Superior temporal gyrus (tissue), 1 donor: ENCODE data around the gene UBE2Q1.

Source experiments
- DNase-seq: peaks from one replicate; pipeline ENCODE4 v3.0.0-alpha.2; 2016; ENCODE audit errors: extremely low spot score

UBE2Q1 gene

DNA sequence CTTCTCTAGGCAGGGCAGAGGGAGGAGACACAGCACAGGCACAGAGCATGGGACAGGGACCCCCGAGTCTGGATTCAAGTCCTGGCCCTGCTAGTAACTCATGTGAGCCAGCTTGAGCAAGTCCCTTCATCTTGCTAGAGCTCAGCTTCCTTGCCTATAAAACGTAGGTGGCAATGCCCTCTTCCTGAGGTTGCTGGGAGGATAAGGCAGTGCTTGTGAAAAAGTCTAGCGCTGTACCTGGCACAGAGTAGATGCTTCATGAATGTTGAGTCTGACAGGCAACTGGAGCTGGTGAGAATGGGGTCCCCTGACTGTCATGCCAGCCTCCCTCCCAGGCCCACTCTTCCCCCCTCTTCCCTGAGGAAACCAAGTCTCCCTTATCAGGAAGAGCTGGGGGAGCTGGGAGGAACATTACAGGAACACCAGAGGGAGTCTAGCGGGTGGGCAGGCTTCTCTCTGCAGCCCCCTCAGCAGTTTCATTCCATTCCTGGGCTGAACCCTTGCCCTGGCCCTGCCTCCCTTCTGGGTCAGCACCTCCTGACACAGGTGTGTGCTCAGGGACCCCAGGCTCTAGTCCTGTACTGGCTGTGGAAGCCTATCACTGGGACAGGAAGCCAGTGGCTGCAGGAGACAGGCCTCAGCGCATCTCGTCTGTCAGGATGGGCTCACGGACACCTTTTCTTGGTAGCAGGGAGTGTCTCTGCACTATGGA lies 19.0 kb upstream of the UBE2Q1 start:
- no peak for DNase-seq

DNA sequence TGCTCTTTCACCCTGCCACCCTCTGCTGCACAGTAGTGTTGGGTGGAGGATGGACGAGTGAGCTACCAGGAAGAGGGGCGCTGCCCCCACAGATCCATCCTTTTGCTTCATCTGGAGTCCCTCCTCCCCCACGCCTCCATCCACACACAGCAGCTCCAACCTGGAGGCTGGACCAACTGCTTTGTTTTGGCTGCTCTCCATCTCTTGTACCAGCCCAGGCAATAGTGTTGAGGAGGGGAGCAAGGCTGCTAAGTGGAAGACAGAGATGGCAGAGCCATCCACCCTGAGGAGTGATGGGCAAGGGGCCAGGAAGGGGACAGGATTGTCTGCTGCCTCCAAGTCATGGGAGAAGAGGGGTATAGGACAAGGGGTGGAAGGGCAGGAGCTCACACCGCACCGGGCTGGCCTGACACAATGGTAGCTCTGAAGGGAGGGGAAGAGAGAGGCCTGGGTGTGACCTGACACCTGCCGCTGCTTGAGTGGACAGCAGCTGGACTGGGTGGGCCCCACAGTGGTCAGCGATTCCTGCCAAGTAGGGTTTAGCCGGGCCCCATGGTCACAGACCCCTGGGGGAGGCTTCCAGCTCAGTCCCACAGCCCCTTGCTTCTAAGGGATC lies 17.6 kb upstream of the UBE2Q1 start:
- no peak for DNase-seq

DNA sequence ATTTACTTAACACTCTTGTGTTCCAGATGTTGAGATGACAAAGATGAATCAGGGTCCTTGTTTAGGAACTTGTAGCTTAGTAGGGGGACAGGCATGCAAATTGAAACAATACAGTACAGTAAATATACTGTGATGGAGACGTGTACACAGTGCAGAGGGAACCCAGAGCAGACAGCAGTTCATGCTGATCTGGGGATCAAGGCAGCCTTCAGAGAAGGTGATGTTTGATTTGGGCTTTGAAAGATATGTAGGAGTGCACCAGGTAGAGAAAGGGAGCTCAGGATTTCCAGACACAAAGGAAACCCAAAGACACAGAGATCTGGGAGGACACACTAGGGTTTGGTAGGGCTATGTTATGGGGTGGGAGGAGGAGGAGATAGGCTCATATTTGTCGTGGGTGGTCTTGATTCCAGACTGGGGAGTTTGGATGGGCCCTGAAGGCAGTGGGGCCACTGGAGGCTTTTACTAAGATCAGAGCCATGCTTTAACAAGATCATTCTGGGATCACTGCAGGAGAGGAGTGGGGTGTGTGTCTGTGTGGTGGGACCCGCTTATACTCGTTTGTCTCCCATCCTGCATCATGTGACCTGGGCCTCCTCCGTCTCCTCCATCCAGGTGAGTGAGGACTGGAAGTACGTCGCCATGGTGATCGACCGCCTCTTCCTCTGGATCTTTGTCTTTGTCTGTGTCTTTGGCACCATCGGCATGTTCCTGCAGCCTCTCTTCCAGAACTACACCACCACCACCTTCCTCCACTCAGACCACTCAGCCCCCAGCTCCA lies 16.9 kb upstream of the UBE2Q1 start:
- no peak for DNase-seq

DNA sequence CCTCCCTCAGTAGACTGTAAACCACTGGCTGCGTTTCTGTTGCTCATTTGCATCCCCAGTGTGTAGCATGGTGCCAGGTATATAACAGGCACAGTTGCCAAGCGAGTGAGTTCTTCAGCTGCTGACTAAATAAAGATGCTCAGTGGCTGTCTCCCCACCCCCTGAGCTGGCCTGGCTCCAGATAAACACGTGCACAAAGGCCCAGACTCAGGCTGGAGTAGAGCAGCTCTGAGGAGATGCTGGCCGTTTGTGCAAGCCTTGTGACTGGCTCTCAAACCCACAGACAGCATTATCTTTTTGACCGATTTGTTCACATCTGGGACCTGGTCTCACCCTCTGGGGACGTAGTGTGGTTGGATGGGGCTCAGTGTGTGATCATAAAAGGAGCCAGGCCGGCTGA lies 16.3 kb upstream of the UBE2Q1 start:
- DNase-seq, result peak; percentile 28

DNA sequence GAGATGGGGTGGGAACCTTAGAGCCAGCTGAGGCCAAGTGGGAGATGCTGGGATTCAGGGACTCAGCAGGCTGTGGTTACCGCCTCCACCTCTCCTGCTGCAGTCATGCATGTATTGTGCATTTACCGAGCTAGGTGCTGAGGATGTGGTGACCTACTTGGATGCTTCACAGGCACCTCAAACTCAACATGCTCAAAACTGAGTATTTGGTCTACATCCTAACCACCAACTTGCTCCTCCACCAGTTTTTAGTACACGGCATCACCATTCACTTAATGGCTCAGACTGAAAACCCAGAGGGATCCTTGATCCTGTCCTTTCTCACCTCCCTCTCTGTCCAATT lies 14.7 kb upstream of the UBE2Q1 start:
- no peak for DNase-seq

DNA sequence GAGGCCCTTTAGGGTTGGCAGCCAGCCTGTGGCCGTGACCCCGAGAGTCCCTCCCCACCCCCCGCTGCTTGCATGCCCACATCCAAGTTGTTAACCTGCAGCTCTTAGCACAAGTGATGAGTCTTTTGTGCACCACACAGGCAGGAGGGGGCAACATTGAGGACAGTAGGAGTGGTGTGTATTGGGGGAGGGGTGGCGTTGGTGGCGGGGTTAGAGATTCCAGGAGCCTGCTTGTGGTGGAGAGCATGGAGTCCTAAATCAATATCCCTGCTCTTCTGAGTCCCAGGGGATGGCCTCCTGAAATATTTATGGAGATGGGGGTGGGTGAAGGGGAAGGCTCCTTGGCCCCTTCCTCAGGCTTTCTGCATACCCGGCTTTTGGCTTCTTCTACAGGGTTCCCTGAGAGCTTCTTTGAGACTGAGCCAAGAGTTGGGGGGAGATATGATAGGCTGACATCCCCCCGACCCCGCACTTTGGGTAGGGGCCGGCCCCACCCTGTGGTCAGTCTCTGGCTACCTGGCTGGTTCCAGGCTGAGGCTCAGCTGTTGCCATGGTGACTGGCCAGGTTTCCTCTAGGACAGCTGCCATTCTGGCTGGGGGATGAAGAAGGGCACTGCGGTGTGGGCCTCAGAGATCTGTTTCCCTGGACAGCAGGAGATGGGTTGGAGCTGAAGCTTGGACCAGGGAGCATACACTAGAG lies 14.2 kb upstream of the UBE2Q1 start:
- no peak for DNase-seq

DNA sequence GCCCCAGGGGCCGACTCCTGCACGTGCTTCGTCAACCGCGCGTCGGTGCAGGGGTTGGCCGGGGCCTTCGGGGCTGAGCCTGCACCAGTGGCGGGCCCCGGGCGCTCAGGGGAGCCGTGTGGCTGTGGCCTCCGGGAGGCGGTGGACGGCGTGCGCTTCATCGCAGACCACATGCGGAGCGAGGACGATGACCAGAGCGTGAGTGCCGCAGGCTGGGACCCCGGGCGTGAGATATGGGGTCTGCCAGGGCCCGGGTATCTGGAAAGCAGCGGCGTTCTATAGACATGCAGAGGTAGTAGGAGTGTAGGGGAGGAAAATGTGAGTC lies 13.5 kb upstream of the UBE2Q1 start:
- DNase-seq, result no peak

DNA sequence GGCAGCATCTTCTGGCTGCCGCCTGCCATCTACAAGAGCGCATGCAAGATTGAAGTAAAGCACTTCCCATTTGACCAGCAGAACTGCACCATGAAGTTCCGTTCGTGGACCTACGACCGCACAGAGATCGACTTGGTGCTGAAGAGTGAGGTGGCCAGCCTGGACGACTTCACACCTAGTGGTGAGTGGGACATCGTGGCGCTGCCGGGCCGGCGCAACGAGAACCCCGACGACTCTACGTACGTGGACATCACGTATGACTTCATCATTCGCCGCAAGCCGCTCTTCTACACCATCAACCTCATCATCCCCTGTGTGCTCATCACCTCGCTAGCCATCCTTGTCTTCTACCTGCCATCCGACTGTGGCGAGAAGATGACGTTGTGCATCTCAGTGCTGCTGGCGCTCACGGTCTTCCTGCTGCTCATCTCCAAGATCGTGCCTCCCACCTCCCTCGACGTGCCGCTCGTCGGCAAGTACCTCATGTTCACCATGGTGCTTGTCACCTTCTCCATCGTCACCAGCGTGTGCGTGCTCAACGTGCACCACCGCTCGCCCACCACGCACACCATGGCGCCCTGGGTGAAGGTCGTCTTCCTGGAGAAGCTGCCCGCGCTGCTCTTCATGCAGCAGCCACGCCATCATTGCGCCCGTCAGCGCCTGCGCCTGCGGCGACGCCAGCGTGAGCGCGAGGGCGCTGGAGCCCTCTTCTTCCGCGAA lies 12.9 kb upstream of the UBE2Q1 start:
- no peak for DNase-seq

DNA sequence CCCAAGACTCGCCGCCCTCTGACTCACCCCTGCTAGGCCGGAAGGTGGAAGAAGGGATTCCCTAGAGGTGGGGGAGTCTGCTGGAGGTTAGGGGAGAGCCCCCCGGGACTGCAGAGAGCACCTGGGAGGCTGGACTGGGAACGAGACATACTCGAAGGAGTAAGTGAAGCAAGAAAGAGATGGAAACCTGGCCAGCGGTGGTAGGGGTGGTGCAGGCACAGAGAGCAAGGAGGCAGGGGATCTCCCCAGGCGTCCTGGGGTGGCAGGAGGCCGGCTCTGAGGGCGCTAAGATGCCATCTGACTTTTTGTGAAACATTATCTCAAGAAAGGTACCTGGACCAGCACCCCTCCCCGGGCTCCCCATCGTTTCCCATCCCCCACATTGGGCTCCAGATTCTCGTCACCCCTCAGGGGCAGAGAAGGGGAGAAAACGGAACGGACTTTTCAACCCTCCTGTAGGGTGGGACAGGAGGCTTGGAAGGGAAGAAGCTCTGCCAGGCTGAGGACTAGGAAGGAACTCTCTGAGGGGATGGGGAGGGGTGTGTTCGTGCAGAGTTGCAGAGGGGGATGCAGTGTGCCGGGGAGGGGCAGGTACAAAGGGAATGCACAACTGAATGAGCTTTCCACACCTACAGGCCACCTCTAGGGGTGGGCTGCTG lies 9.8 kb upstream of the UBE2Q1 start:
- DNase-seq, result no peak

DNA sequence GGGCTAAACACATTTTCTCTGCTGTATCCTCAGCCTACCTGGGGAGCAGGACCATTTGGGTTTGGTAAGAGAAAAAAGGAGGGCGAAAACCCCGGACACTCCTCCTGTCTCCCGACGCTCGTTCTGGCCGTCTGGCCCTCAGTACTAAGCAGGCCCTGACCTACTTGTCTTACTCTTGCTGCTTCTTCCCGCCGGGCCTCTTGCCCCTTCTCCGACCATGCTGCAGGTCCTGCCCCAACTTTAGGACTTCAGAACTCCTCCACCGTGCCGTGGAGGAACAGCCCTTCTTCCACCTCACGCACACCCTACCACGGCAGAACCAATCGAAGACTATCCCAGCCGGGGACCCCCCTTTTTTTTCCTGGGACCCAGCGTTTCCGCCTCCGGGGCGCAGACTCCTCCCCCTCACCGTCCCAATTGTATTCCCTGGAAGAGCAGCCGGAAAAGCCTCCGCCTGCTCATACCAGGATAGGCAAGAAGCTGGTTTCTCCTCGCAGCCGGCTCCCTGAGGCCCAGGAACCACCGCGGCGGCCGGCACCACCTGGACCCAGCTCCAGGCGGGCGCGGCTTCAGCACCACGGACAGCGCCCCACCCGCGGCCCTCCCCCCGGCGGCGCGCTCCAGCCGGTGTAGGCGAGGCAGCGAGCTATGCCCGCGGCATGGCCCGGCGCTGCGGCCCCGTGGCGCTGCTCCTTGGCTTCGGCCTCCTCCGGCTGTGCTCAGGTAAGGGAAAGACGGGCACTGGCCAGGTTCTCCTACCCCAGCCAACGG lies 9.1 kb upstream of the UBE2Q1 start, which contains the start of gene CHRNB2:
CHRNB2 (plus strand) TSS at position 393 of the 771 bp plus-strand sequence; CDS start at position 660, 267 bp downstream.
- peak; percentile 59 for DNase-seq

DNA sequence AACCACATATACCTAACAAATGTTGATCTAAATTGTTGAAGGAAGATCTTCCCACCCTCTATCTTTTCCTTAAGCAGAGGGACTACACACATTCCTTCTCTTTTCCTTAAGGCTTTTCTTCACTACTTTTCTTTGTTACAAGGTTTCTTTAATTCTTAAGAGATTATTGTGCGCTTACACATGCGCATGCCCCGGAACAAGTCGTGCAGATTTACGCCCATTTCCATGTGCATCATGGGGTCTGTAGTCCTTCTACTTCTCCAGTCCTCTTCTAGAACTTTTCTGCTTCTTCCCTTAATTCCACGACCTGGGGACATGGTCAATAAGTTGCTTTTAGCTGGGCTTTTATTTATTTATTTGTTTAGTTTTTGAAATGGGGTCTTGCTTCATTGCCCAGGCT lies 7.4 kb upstream of the UBE2Q1 start:
- no peak for DNase-seq

DNA sequence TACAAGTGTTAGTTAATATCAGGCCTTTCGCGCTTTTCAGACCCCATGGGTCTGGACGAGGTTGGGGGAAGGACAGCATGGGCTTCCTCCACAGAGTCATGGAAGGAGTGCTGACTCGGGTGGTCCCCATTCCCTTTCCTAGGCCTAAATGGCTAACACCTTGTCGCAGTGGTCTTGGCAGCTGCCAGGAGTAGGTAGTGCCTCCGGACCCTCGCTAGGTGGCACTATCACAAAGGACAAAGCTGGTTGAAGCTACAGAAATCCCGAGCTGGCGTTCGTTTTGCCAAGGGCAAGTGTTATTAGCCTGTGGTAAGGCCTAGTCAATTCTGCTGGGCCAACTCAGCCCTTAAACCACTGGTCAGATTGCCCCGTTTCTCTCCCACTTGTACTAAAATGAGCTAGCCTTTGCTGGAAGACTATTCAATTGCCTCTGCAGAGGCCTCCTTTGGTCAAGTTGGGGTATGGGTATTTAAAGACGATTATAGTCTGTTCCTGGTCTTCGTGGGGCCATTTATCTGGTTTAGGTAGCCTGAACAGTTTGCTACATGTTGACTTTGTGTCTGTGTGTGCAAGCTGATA lies 1.1 kb upstream of the UBE2Q1 start:
- DNase-seq, result peak; percentile 97

DNA sequence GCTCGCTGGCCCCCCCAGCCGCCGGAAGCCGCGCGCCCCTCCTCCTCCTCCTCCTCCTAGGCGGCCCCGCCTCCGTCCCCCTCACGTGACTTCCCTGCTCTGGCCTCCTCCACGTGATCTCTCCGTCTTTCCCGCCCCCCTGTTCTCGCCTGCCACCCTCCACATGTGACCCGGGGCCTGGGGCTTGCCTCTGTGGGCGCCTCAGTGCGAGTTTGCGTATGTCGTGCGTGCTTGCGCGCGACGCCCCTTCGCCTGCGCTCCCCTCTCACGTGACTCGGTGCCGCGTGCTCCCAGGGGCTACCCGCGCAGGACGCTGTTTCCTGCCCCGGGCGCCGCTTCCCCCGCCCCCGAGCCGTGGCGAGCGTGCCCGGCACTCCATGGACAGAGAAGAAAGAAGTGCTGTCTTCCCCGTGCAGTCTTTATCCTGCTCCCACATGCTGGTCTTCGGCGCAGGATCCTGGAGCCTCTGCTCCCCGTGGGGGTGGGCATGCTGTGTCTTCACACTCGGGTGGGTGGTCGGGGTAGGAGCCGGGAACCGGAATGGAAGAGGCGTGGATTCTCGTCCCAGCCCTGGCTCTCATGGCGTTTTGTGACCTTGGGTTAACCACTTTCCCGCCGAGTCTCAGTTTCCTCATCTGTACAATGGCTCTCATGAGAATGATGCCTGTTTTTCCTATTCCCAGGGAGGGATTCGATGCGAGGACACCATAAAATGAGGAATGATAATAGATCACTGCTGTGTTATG lies 431 bp upstream of the UBE2Q1 start:
- DNase-seq, result peak; percentile 98

DNA sequence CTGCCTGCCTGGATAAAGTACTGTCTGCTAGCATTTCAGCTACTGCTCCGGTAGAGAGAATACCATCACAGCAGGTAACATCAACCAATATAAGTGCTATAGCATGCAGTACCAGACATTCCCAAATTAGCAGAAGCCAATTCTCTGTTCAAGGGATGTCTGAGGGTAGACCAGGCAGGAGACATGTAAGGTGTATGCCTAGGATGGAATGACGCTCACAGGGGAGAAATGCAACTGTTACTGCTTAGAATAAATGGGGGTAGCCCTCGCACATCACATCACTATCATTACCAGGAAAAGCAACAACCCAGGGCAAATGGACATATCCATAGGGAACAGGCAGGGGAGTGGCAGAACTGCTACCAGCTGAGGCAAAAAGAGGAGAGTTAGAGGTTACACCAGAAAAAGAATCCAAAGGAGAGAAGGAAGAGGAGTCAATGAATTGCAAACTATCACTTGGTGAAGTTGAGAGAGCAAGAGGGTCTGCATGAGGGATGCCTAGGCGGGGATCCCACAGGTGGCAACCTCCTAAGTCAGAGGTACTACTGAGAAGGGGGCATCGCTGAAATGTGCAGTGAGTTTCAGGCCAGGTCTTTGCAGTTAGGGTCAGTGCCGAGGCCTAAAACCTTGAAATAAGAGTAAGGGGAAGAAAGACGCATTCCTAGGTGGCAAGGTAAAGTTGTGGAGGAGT lies 1.1 kb downstream of the UBE2Q1 start:
- no peak for DNase-seq

DNA sequence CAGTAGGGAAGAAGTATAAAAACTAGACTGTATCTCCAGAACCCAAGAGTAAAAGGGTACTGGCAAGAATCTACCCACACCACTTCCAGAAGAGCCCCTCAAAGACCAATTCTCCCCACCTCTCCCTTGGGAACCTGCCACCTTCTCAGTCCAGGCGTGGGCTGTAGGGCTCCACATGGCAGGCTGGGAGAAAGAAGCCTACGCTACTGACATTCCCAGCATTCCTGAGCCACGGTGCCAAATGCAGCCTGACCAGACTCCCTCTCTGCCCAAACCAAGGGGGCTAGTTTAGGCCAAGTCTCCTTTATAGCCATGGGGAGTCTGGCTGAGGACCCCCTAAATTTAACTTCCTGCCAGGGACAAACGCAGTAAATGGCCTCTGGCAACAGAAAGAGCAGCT lies 2.0 kb downstream of the UBE2Q1 start:
- no peak for DNase-seq

DNA sequence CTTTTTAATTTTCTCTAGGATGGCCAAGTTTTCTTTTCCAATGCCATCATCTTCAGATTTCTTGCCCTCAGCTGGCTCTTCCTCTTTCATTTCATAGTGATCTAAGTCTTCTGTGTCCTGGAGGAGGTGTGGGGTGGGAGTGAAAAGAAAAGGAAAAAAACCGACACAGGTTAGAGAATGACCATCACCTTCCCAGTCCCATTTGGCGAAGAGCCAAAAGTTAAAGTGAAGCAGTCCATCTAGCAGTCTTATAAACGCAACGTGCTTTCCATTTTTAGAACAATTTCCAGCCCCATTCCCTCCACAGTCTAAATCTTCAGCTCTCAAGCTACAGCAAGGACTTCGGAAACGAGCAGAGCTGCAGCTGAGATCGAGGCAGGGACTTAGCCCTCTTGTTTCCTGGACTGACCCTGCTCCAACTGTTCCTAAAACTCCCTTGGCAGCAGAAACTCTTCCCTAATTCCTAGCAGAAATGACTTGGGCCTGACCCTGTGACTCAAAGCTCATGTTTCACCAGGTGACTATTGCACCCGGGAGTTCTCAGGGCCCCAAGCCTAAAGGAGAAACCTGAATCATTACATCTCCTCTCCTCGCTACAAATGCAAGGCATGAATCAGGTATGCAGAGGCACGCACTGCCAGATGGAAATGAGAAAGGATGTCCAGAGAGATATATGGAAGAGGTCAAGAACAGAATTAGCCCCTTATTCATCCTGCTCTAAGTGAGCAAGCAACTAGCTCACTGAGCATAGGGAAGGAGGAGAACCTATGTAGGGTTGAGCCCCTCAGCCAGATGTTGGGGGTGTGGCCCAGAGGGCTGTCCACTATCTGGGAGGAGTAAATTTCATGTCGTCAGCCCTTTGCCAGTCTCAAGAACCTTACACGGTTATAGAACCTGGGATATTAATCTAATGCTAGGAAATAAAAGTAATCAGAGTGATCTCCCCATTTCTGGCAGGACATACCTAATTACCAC lies 5.1 kb downstream of the UBE2Q1 start:
- no peak for DNase-seq

DNA sequence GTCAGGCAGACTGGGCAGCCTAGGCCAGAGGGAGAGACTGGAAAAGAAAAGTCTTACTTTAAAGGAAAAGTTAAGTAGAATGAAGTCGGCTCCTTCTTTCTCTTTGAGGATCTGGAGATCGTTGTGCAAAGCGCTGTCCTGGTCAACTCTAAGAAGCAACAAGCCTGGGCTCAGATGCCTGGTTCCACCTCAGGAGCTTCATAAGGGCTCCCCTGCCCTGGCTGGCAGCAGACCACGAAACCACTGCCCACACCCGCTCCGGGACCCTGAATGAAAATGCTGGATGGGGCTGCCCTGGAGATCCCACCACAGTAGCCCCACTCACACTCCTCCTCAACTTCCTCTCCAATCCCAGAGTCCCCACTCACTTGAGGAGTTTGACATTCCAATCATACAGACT lies 6.4 kb downstream of the UBE2Q1 start:
- no peak for DNase-seq

DNA sequence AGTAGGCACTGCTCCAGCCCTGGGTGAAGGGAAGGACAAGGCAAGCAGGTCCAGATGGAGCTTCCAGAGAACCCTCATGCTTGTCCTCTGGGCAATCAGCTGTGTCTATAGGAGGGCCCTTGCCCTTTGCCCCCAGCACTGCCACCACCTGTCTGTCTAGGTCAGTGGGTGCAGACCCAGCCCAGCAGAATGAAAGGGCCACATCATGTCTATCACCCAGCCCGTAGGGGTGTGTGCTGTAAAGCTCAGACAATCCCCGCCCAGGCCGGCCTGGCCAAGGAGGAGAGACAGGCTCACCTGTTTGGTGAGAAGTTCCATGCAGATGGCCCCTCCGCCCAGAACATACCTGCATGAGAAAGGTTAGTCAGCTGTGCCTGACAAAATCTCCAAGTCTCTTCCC lies 7.0 kb downstream of the UBE2Q1 start:
- DNase-seq, result no peak
